ENCODE measurements around the gene SLC25A38.

The SLC25A38 gene

DNA sequence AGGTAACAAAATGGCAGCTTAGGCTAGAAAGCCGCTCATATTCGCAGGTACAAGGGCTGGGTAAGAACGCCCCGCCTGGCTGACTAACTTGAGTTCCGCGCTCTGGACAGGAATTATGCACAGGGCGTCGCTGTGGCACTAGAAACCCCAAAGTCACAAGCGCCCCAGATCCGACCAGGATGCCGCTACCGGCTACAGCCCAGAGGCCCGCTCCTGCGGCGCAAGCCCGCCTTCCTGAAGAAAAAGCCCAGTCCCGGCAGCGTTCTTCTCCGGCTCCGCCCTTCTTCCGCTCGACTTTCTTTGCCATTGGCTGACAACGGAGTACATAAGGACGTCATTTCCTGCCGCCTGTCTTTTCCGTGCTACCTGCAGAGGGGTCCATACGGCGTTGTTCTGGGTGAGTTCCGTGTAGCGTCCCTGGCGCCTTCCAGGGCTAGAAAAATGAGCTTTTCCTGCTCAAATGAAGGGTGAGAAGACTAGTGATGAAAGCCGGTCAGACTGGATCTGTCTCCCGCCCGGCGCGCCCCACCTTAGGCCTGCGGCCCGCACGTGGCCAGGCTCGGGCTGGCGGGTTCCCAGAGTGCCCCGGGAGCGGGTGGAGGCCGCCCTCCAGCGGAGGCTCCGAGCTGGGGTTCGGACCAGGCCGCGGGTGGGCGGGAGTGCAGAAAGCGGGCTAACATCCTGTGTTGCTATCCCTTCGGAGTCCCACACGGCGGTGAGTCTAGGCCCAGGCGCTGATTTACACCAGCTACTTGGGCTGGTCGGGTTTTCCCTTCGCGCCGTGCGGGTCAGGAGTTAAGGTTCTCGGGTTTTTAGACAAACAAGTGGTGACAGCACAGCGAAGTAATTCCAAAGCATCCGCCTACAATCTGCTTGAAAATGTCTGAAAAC is 23.4 kb downstream of the SLC25A38 start, which contains the start of gene RPSA:
TSS of gene RPSA (plus strand) at position 353 of the 891 bp plus-strand sequence. CDS start 934 bp downstream, outside the sequence.
- TF ChIP-seq CTCF (IDR thresholded peaks at IDR 0.05; ENCODE audit: poor library complexity, severe bottlenecking): peak; percentile 46
- H3K9me3 ChIP-seq (ENCODE audit: severe bottlenecking): no peaks in the 10 kb centered on the region
- ATAC-seq (ENCODE audit: low read depth): peak; percentile 96

DNA sequence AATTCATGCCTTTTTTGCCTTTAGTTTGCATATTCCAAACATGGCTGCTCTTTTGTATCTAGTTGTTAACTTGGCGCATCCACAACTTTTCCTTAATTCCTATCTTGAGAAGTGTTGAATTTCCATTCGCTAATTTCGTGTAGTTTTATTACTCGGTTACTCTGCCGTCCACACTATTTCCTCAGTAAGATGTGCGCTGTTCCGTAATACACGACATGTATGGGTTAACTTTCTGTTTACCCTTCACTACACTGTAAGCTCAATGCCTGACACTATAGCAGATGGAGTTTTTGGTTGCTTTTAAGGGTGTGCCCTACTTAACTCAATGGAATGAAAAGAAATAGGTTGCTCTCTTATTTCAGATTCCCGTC is 24.1 kb downstream of the SLC25A38 start:
- peaks cover 14% of the 10 kb centered on the region for H3K4me1 ChIP-seq (ENCODE audit: insufficient read depth, poor library complexity, severe bottlenecking)
- H3K4me3 ChIP-seq (ENCODE audit: severe bottlenecking): peak overlapping the region; percentile 90
- H3K9me3 ChIP-seq (ENCODE audit: severe bottlenecking): no peaks in the 10 kb centered on the region
- ATAC-seq (ENCODE audit: low read depth) (no peak), DNase-seq (ENCODE audit: low spot score) (no peak)
- no peaks in the 10 kb centered on the region for H3K27me3 ChIP-seq (ENCODE audit: insufficient read depth, poor library complexity, severe bottlenecking)
- peak overlapping the region; percentile 75 for H3K27ac ChIP-seq (ENCODE audit: poor library complexity, severe bottlenecking)
- no peak for TF ChIP-seq CTCF (IDR thresholded peaks at IDR 0.05; ENCODE audit: poor library complexity, severe bottlenecking)
- H3K36me3 ChIP-seq (ENCODE audit: low read depth): peaks cover 54% of the 10 kb centered on the region

More for the DNA sequence above, 23.4 kb downstream of the SLC25A38 start, which contains the start of gene RPSA:
- H3K27me3 ChIP-seq (ENCODE audit: insufficient read depth, poor library complexity, severe bottlenecking): no peaks in the 10 kb centered on the region
- H3K4me1 ChIP-seq (ENCODE audit: insufficient read depth, poor library complexity, severe bottlenecking): peaks cover 14% of the 10 kb centered on the region
- DNase-seq (ENCODE audit: low spot score): peak; percentile 96
- H3K4me3 ChIP-seq (ENCODE audit: severe bottlenecking): peak within 1 kb of the TSS; percentile 90
- peaks cover 48% of the 10 kb centered on the region for H3K36me3 ChIP-seq (ENCODE audit: low read depth)
- H3K27ac ChIP-seq (ENCODE audit: poor library complexity, severe bottlenecking): peak within 1 kb of the TSS; percentile 75

DNA sequence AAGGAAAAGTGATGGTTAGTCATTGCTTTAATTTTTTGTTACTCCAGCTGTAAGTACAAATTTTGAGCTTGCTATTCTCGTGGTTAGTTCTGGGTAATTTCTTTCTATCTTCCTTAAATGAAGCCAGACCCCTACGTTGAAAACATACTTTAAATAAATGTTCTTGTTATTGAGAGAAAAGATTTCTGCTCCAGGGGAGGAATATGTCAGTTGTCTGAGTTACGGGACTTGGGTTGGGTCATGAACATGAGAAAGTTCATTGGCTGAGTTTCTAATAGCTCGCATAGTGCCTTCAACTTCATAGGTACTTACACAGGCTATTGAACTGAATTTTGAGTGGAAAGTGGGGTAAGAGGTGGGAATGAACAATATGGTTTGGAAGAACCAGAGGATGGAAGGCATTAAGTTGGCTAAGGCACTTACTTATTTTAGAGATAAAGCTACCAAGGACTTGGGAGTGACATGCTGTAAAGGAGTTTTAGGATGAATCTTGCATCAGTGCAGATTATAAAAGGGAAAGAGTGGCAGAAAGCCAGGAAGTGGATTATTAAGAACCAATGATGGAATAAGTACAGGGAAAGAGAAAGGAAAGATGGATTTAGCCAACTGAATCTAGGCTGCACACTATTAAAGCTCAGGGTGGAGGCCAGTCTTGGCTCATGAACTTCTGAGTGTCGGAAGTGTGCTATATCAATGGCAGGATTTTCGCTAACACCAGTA is 24.8 kb downstream of the SLC25A38 start:
- Histone ChIP-seq H3K27me3 (ENCODE audit: insufficient read depth, poor library complexity, severe bottlenecking) (no peaks in the 10 kb centered on the region), H3K4me1 (ENCODE audit: insufficient read depth, poor library complexity, severe bottlenecking) (peaks cover 14% of the 10 kb centered on the region), H3K36me3 (ENCODE audit: low read depth) (peaks cover 61% of the 10 kb centered on the region), H3K9me3 (ENCODE audit: severe bottlenecking) (no peaks in the 10 kb centered on the region), H3K4me3 (ENCODE audit: severe bottlenecking) (peak overlapping the region; percentile 90), H3K27ac (ENCODE audit: poor library complexity, severe bottlenecking) (peak overlapping the region; percentile 75)
- ATAC-seq (ENCODE audit: low read depth) (no peak), DNase-seq (ENCODE audit: low spot score) (no peak)
- no peak for TF ChIP-seq CTCF (IDR thresholded peaks at IDR 0.05; ENCODE audit: poor library complexity, severe bottlenecking)

- ATAC-seq (ENCODE audit: low read depth) (no peak), DNase-seq (ENCODE audit: low spot score) (no peak)
- no peak overlapping the region for H3K4me3 ChIP-seq (ENCODE audit: severe bottlenecking)
- H3K27ac ChIP-seq (ENCODE audit: poor library complexity, severe bottlenecking): peak overlapping the region; percentile 75
- peaks cover 69% of the 10 kb centered on the region for H3K36me3 ChIP-seq (ENCODE audit: low read depth)
- H3K9me3 ChIP-seq (ENCODE audit: severe bottlenecking): no peaks in the 10 kb centered on the region
- peaks cover 14% of the 10 kb centered on the region for H3K4me1 ChIP-seq (ENCODE audit: insufficient read depth, poor library complexity, severe bottlenecking)
- H3K27me3 ChIP-seq (ENCODE audit: insufficient read depth, poor library complexity, severe bottlenecking): no peaks in the 10 kb centered on the region
- no peak for TF ChIP-seq CTCF (IDR thresholded peaks at IDR 0.05; ENCODE audit: poor library complexity, severe bottlenecking)
Measured at GRCh38 chr3:39408493-39409372, 25.6 kb downstream of the SLC25A38 start.
